ENCODE measurements around the gene C10orf62. TPM values are rescaled to one million over a fixed set of nuclear protein-coding genes. Genes with fewer than 3 reads are reported as not detected.

C10orf62 gene
- not detected for total RNA-seq

- CTCF ChIA-PET = interaction anchor here (1.1 to 1.6 kb wide), 2 partner anchors 18 to 125 kb away, joined by 3 to 6 read pairs; partner anchors contain the start of gene ANKRD2
- no peak within 1 kb of the TSS for H3K27ac Mint-ChIP-seq
- POLR2A ChIA-PET = interaction anchor here (0.9 kb wide), 1 partner anchor 43 kb away, joined by 3 read pairs; no protein-coding TSS in a partner anchor
Observed at GRCh38 chr10:97589479-97589878, at the start of gene C10orf62. TSS of gene C10orf62 (plus strand) at chr10:97589721. CDS start at chr10:97589898, 177 bp downstream.

GRCh38 chr10:97540669-97541500, 48.6 kb upstream of the C10orf62 start:
- ChIA-PET POLR2A (no interaction called here), CTCF (interaction anchor here (0.6 to 4.0 kb wide), 2 partner anchors 12 to 28 kb away, joined by 3 to 24 read pairs; no protein-coding TSS in a partner anchor)
- DNase-seq = no peak
- H3K27me3 Mint-ChIP-seq = no peaks in the 10 kb centered on the region
- no peak overlapping the region for H3K4me3 Mint-ChIP-seq
- no peaks in the 10 kb centered on the region for H3K9me3 Mint-ChIP-seq
- H3K4me1 Mint-ChIP-seq = peaks cover 23% of the 10 kb centered on the region
- no peak overlapping the region for H3K27ac Mint-ChIP-seq
- H3K36me3 Mint-ChIP-seq (ENCODE audit: low read depth) = no peaks in the 10 kb centered on the region

More at GRCh38 chr10:97589479-97589878, at the start of gene C10orf62:
- Mint-ChIP-seq H3K9me3 (no peaks in the 10 kb centered on the region), H3K27me3 (peaks cover 2% of the 10 kb centered on the region), H3K4me3 (no peak within 1 kb of the TSS), H3K4me1 (peaks cover 18% of the 10 kb centered on the region), H3K36me3 (ENCODE audit: low read depth) (no peaks in the 10 kb centered on the region)
- no peak for DNase-seq

GRCh38 chr10:97542169-97543024, 47.1 kb upstream of the C10orf62 start:
- H3K4me1 Mint-ChIP-seq = peaks cover 23% of the 10 kb centered on the region
- H3K27ac Mint-ChIP-seq = peak overlapping the region; percentile 32
- H3K27me3 Mint-ChIP-seq = no peaks in the 10 kb centered on the region
- H3K9me3 Mint-ChIP-seq = no peaks in the 10 kb centered on the region
- no peaks in the 10 kb centered on the region for H3K36me3 Mint-ChIP-seq (ENCODE audit: low read depth)
- ChIA-PET CTCF (interaction anchor here (1.1 to 4.0 kb wide), 2 partner anchors 8 to 11 kb away, joined by 6 to 24 read pairs; no protein-coding TSS in a partner anchor), POLR2A (no interaction called here)
- no peak overlapping the region for H3K4me3 Mint-ChIP-seq
- peak; percentile 40 for DNase-seq

- H3K4me3 Mint-ChIP-seq = no peak overlapping the region
- peak overlapping the region; percentile 32 for H3K27ac Mint-ChIP-seq
- ChIA-PET POLR2A (no interaction called here), CTCF (interaction anchor here (1.1 to 4.0 kb wide), 2 partner anchors 9 to 10 kb away, joined by 6 to 24 read pairs; no protein-coding TSS in a partner anchor)
- peak; percentile 62 for DNase-seq
- H3K27me3 Mint-ChIP-seq = no peaks in the 10 kb centered on the region
- H3K4me1 Mint-ChIP-seq = peaks cover 23% of the 10 kb centered on the region
- H3K9me3 Mint-ChIP-seq = no peaks in the 10 kb centered on the region
- no peaks in the 10 kb centered on the region for H3K36me3 Mint-ChIP-seq (ENCODE audit: low read depth)
Observed at GRCh38 chr10:97543025-97543546, 46.4 kb upstream of the C10orf62 start.

- no peaks in the 10 kb centered on the region for H3K27me3 Mint-ChIP-seq
- POLR2A ChIA-PET = interaction anchor here (1.0 to 1.3 kb wide), 2 partner anchors 24 to 43 kb away, joined by 3 read pairs; partner anchors contain the start of gene C10orf62
Observed at GRCh38 chr10:97546456-97547270, 42.9 kb upstream of the C10orf62 start.

GRCh38 chr10:97547271-97547600, 42.3 kb upstream of the C10orf62 start:
- no peaks in the 10 kb centered on the region for H3K36me3 Mint-ChIP-seq (ENCODE audit: low read depth)
- no peaks in the 10 kb centered on the region for H3K27me3 Mint-ChIP-seq
- no peak for DNase-seq
- H3K9me3 Mint-ChIP-seq = no peaks in the 10 kb centered on the region
- no peak overlapping the region for H3K4me3 Mint-ChIP-seq
- ChIA-PET POLR2A (no interaction called here), CTCF (interaction anchor here (1.0 to 1.2 kb wide), 2 partner anchors 13 to 87 kb away, joined by 3 to 4 read pairs; no protein-coding TSS in a partner anchor)
- H3K27ac Mint-ChIP-seq = no peak overlapping the region
- H3K4me1 Mint-ChIP-seq = peaks cover 16% of the 10 kb centered on the region

More at GRCh38 chr10:97546456-97547270, 42.9 kb upstream of the C10orf62 start:
- H3K4me1 Mint-ChIP-seq = peaks cover 21% of the 10 kb centered on the region
- no peaks in the 10 kb centered on the region for H3K9me3 Mint-ChIP-seq
- H3K4me3 Mint-ChIP-seq = no peak overlapping the region
- H3K27ac Mint-ChIP-seq = no peak overlapping the region
- no peaks in the 10 kb centered on the region for H3K36me3 Mint-ChIP-seq (ENCODE audit: low read depth)
- CTCF ChIA-PET = interaction anchor here (1.2 kb wide), 2 partner anchors 7 to 12 kb away, joined by 3 to 4 read pairs; no protein-coding TSS in a partner anchor
- no peak for DNase-seq

- Mint-ChIP-seq H3K36me3 (ENCODE audit: low read depth) (no peaks in the 10 kb centered on the region), H3K9me3 (no peaks in the 10 kb centered on the region), H3K4me3 (no peak overlapping the region), H3K27ac (no peak overlapping the region), H3K4me1 (peaks cover 9% of the 10 kb centered on the region), H3K27me3 (no peaks in the 10 kb centered on the region)
- no peak for DNase-seq
- ChIA-PET CTCF (interaction anchor here (1.0 kb wide), 1 partner anchor 88 kb away, joined by 3 read pairs; no protein-coding TSS in a partner anchor), POLR2A (no interaction called here)
Observed at GRCh38 chr10:97547962-97548361, 41.6 kb upstream of the C10orf62 start.

GRCh38 chr10:97548828-97549455, 40.6 kb upstream of the C10orf62 start:
- Mint-ChIP-seq H3K4me1 (peaks cover 2% of the 10 kb centered on the region), H3K9me3 (no peaks in the 10 kb centered on the region), H3K27me3 (no peaks in the 10 kb centered on the region), H3K27ac (no peak overlapping the region), H3K4me3 (no peak overlapping the region), H3K36me3 (ENCODE audit: low read depth) (no peaks in the 10 kb centered on the region)
- CTCF ChIA-PET = interaction anchor here (1.0 to 2.2 kb wide), 2 partner anchors 10 to 14 kb away, joined by 3 to 5 read pairs; no protein-coding TSS in a partner anchor
- POLR2A ChIA-PET = no interaction called here
- DNase-seq = no peak

- Mint-ChIP-seq H3K27ac (no peak overlapping the region), H3K27me3 (no peaks in the 10 kb centered on the region), H3K4me3 (no peak overlapping the region), H3K4me1 (peaks cover 2% of the 10 kb centered on the region), H3K9me3 (no peaks in the 10 kb centered on the region), H3K36me3 (ENCODE audit: low read depth) (no peaks in the 10 kb centered on the region)
- POLR2A ChIA-PET = no interaction called here
- CTCF ChIA-PET = interaction anchor here (2.2 to 6.0 kb wide), 2 partner anchors 11 to 15 kb away, joined by 5 to 53 read pairs; no protein-coding TSS in a partner anchor
- no peak for DNase-seq
Observed at GRCh38 chr10:97549587-97550322, 39.8 kb upstream of the C10orf62 start.

- H3K27ac Mint-ChIP-seq = no peak overlapping the region
- CTCF ChIA-PET = interaction anchor here (2.2 to 6.0 kb wide), 2 partner anchors 12 to 16 kb away, joined by 5 to 53 read pairs; no protein-coding TSS in a partner anchor
- DNase-seq = no peak
- H3K27me3 Mint-ChIP-seq = no peaks in the 10 kb centered on the region
- no peaks in the 10 kb centered on the region for H3K9me3 Mint-ChIP-seq
- peaks cover 2% of the 10 kb centered on the region for H3K4me1 Mint-ChIP-seq
- POLR2A ChIA-PET = no interaction called here
- H3K36me3 Mint-ChIP-seq (ENCODE audit: low read depth) = no peaks in the 10 kb centered on the region
- H3K4me3 Mint-ChIP-seq = no peak overlapping the region
Observed at GRCh38 chr10:97550336-97551149, 39.0 kb upstream of the C10orf62 start.

All from activated CD4-positive, alpha-beta memory T cell treated with anti-CD3 and anti-CD28 coated beads, Interleukin-2, amount 10 ng/mL, durations not matched to agents 7 days and 5 days (primary cell).